PC-3 (cell line): Measurements from ENCODE around the gene PHF11.

ENCODE experiments used
- EZH2 ChIP-seq: fragments of 300-600 bp; sonication (generic); IDR thresholded peaks from one replicate; pipeline ENCODE4 v1.6.1; 2017; ENCODE audit warnings: antibody characterized with exemption, mild to moderate bottlenecking, low read length; ENCODE audit not compliant: unreplicated experiment
- EZH2phosphoT487 ChIP-seq: fragments of 300-600 bp; sonication (generic); IDR thresholded peaks from 2 replicates; pipeline ENCODE4 v1.6.1; 2018; ENCODE audit warnings: mild to moderate bottlenecking, antibody characterized with exemption, low read length, borderline replicate concordance
- TF ChIP-seq, protein P1 (sequence below): fragments of 300-600 bp; sonication (generic); conservative IDR thresholded peaks from 2 replicates; pipeline ENCODE4 v1.5.1; 2017; ENCODE audit warnings: antibody characterized with exemption, low read depth, mild to moderate bottlenecking, low read length

DNA sequence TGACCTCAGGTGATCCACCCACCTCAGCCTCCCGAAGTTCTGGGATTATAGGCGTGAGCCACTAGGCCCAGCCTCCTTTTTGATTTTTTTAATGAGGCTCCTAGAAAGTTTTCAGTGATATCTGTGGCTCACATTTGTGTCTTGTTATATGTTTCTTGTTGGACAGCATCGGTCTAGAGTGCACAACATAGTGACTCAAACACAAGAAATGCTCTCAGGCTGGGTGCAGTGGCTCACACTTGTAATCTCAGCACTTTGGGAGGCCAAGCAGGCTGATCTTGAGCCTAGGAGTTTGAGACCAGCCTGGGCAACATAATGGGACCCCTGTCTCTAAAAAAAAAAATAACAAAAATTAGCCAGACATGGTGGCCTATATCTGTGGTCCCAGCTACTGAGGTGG, 8.2 kb downstream of the PHF11 start:
- TF ChIP-seq EZH2 (no peak), EZH2phosphoT487 (no peak)
- TF ChIP-seq, protein P1, sequence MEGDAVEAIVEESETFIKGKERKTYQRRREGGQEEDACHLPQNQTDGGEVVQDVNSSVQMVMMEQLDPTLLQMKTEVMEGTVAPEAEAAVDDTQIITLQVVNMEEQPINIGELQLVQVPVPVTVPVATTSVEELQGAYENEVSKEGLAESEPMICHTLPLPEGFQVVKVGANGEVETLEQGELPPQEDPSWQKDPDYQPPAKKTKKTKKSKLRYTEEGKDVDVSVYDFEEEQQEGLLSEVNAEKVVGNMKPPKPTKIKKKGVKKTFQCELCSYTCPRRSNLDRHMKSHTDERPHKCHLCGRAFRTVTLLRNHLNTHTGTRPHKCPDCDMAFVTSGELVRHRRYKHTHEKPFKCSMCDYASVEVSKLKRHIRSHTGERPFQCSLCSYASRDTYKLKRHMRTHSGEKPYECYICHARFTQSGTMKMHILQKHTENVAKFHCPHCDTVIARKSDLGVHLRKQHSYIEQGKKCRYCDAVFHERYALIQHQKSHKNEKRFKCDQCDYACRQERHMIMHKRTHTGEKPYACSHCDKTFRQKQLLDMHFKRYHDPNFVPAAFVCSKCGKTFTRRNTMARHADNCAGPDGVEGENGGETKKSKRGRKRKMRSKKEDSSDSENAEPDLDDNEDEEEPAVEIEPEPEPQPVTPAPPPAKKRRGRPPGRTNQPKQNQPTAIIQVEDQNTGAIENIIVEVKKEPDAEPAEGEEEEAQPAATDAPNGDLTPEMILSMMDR, result no peak
